ENCODE results near the gene DOCK1.

The DOCK1 gene

GRCh38 chr10:127115100-127115499, 209.9 kb downstream of the DOCK1 start:
- H3K27ac ChIP-seq = no peak overlapping the region
- TF ChIP-seq, protein P1, sequence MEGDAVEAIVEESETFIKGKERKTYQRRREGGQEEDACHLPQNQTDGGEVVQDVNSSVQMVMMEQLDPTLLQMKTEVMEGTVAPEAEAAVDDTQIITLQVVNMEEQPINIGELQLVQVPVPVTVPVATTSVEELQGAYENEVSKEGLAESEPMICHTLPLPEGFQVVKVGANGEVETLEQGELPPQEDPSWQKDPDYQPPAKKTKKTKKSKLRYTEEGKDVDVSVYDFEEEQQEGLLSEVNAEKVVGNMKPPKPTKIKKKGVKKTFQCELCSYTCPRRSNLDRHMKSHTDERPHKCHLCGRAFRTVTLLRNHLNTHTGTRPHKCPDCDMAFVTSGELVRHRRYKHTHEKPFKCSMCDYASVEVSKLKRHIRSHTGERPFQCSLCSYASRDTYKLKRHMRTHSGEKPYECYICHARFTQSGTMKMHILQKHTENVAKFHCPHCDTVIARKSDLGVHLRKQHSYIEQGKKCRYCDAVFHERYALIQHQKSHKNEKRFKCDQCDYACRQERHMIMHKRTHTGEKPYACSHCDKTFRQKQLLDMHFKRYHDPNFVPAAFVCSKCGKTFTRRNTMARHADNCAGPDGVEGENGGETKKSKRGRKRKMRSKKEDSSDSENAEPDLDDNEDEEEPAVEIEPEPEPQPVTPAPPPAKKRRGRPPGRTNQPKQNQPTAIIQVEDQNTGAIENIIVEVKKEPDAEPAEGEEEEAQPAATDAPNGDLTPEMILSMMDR (conservative IDR thresholded peaks at IDR 0.05) = no peak

GRCh38 chr10:127117125-127117524, 211.9 kb downstream of the DOCK1 start:
- TF ChIP-seq, protein P1 (conservative IDR thresholded peaks at IDR 0.05) = no peak
- H3K27ac ChIP-seq = no peak overlapping the region

DNA sequence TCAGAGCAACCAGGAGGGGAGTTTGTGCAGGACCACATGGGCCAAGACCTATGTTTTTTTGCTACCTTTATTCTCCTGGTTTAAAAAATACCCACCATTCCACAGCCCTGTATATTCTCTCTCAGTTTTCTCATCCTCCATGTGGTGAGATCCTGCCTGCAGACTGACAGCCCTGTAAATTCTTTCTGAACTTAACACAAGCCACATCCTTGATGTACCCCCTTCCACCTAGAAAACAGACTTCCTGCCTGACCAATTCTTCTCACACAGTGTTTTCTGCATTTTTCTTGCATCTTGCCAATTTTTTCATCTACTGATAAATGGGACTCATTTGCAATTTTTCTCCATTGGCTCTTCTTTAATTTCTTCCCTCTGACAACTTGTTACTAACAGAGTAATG, 212.8 kb downstream of the DOCK1 start:
- H3K27ac ChIP-seq = no peak overlapping the region
- TF ChIP-seq, protein P1 (conservative IDR thresholded peaks at IDR 0.05) = no peak

- no peak overlapping the region for H3K27ac ChIP-seq
- TF ChIP-seq, protein P1 (conservative IDR thresholded peaks at IDR 0.05) = no peak
Measured at GRCh38 chr10:127119936-127120335, 214.7 kb downstream of the DOCK1 start.

- TF ChIP-seq, protein P1 (conservative IDR thresholded peaks at IDR 0.05) = no peak
- H3K27ac ChIP-seq = no peak overlapping the region
Measured at GRCh38 chr10:127122831-127123230, 217.6 kb downstream of the DOCK1 start.

- TF ChIP-seq, protein P1 (conservative IDR thresholded peaks at IDR 0.05) = no peak
- H3K27ac ChIP-seq = no peak overlapping the region
Measured at GRCh38 chr10:127123626-127124025, 218.4 kb downstream of the DOCK1 start.

- H3K27ac ChIP-seq = no peak overlapping the region
- TF ChIP-seq, protein P1 (conservative IDR thresholded peaks at IDR 0.05) = no peak
Measured at GRCh38 chr10:127125331-127125730, 220.1 kb downstream of the DOCK1 start.

GRCh38 chr10:127127822-127128221, 222.6 kb downstream of the DOCK1 start:
- H3K27ac ChIP-seq = no peak overlapping the region
- TF ChIP-seq, protein P1 (conservative IDR thresholded peaks at IDR 0.05) = no peak

Measured in VCaP (cell line).